Body of pancreas (tissue), 4 donors: ENCODE measurements around the gene ARFIP1. TPM values are rescaled to one million over a fixed set of nuclear protein-coding genes. Genes with fewer than 3 reads are reported as not detected.
A peak's percentile ranks its signal among the peaks of the same experiment; 100 is the strongest.

Experiments used
- ATAC-seq: fragments of 150-250 bp; one replicate; pipeline ENCODE4 v1.9.1; 2016
- DNase-seq, 4 donors: peaks; one replicate each; pipeline ENCODE4 v3.0.0-alpha.2; 2019
- H3K27ac ChIP-seq, 4 donors: fragments of 200-600 bp; sonication (generic); 1 replicate in 3 of 4; 2 replicates in 1 of 4; pipeline versions ENCODE4 v1.5.1 to v1.6.1; 2016 to 2019; ENCODE audit warnings: mild to moderate bottlenecking in 1 of 4, mixed read lengths in 1 of 4, moderate library complexity in 1 of 4
- H3K27me3 ChIP-seq, 2 donors: fragments of 200-600 bp; sonication (generic); one replicate each; pipeline ENCODE4 v1.6.0; 2016; ENCODE audit warnings: mild to moderate bottlenecking in 1 of 2
- H3K36me3 ChIP-seq, 2 donors: fragments of 200-600 bp; sonication (generic); replicated peaks in 1 of 2; 2 replicates each; pipeline ENCODE4 v1.5.1; 2016; ENCODE audit warnings: low read depth in 2 of 2; ENCODE audit not compliant: insufficient read depth in 1 of 2
- H3K4me1 ChIP-seq: fragments of 200-600 bp; sonication (generic); one replicate; pipeline ENCODE4 v1.6.0; 2016
- H3K4me3 ChIP-seq, 2 donors: fragments of 200-600 bp; sonication (generic); 1 replicate in 1 of 2; 2 replicates in 1 of 2; pipeline ENCODE4 v1.5.1; 2016 to 2019
- H3K9me3 ChIP-seq, 3 donors: fragments of 200-600 bp; sonication (generic); 1 replicate in 2 of 3; 2 replicates in 1 of 3; pipeline ENCODE4 v1.5.1; 2016
- CTCF ChIP-seq, 7 experiments: fragments of 450-650 bp in 4 of 7; fragments of 200-600 bp in 3 of 7; sonication (generic) in 3 of 7; IDR thresholded peaks; one replicate each; pipeline ENCODE4 v1.5.1; 2016 to 2019; ENCODE audit warnings: antibody characterized with exemption in 7 of 7
- POLR2A ChIP-seq, 3 donors: fragments of 450-650 bp; IDR thresholded peaks; one replicate each; pipeline ENCODE4 v1.6.1; 2016; ENCODE audit warnings: antibody characterized with exemption in 3 of 3, mild to moderate bottlenecking in 2 of 3
- WGBS, 2 donors: methylation state at CpG; one replicate each; pipeline ENCODE4 v1.1.5; 2017; 5-methylcytosine and 5-hydroxymethylcytosine counted together
- intact Hi-C: fragments of 100-400 bp; cut with DNase I; formaldehyde crosslinking; loops from one replicate; pipeline ENCODE4 v1.15.1; 2023
- total RNA-seq, 2 donors: library from RNA; depleted of rRNA; stranded (reverse); fragments of >200 nt; gene quantifications; one replicate each; pipeline ENCODE4 v1.1.0, GENCODE V29; 2016

Gene ARFIP1
- total RNA-seq, 2 donors from 2014 or later: 13.8 to 17.4 TPM

- ATAC-seq (no peak), DNase-seq (no peak)
- WGBS, 2 donors: 91% methylated on average over 3 of the region's 3 CpGs
- Histone ChIP-seq H3K4me3 (no peak overlapping the region), H3K4me1 (peaks cover 29% of the 10 kb centered on the region), H3K36me3 (no peaks in the 10 kb centered on the region), H3K27ac (no peak overlapping the region), H3K27me3 (no peaks in the 10 kb centered on the region), H3K9me3 (no peaks in the 10 kb centered on the region)
- TF ChIP-seq POLR2A (IDR thresholded peaks at IDR 0.05) (no peak), CTCF (IDR thresholded peaks at IDR 0.05) (no peak)
- intact Hi-C loops: no loop called here
Observed at GRCh38 chr4:152953514-152953913, 173.8 kb downstream of the ARFIP1 start.

GRCh38 chr4:152954741-152955140, 175.0 kb downstream of the ARFIP1 start:
- intact Hi-C loops: no loop called here
- ATAC-seq (no peak), DNase-seq (no peak)
- H3K36me3 ChIP-seq: no peaks in the 10 kb centered on the region
- WGBS, 2 donors: 85 to 90% methylated on average over 1 of the region's 1 CpG
- H3K27ac ChIP-seq: no peak overlapping the region
- H3K4me3 ChIP-seq: no peak overlapping the region
- TF ChIP-seq CTCF (IDR thresholded peaks at IDR 0.05) (no peak), POLR2A (IDR thresholded peaks at IDR 0.05) (no peak)
- H3K27me3 ChIP-seq: no peaks in the 10 kb centered on the region
- H3K9me3 ChIP-seq: no peaks in the 10 kb centered on the region
- peaks cover 29% of the 10 kb centered on the region for H3K4me1 ChIP-seq

GRCh38 chr4:152956147-152956546, 176.4 kb downstream of the ARFIP1 start:
- H3K9me3 ChIP-seq: no peaks in the 10 kb centered on the region
- DNase-seq (no peak), ATAC-seq (no peak)
- WGBS, 2 donors: 85 to 94% methylated on average over 2 of the region's 2 CpGs
- TF ChIP-seq POLR2A (IDR thresholded peaks at IDR 0.05) (no peak), CTCF (IDR thresholded peaks at IDR 0.05) (no peak)
- H3K27me3 ChIP-seq: no peaks in the 10 kb centered on the region
- no peaks in the 10 kb centered on the region for H3K36me3 ChIP-seq
- no peak overlapping the region for H3K27ac ChIP-seq
- peaks cover 25% of the 10 kb centered on the region for H3K4me1 ChIP-seq
- intact Hi-C loops: no loop called here
- H3K4me3 ChIP-seq: no peak overlapping the region

GRCh38 chr4:152956650-152957436, 177.1 kb downstream of the ARFIP1 start:
- peak; percentile 18 for ATAC-seq
- Histone ChIP-seq H3K27me3 (no peaks in the 10 kb centered on the region), H3K36me3 (no peaks in the 10 kb centered on the region), H3K27ac (peak overlapping the region in 3 of 4 donors; percentile 29 to 53 (median 37)), H3K4me1 (peaks cover 19% of the 10 kb centered on the region), H3K4me3 (no peak overlapping the region), H3K9me3 (no peaks in the 10 kb centered on the region)
- 75 to 81% methylated on average over 9 to 12 of the region's 12 CpGs for WGBS, 2 donors
- TF ChIP-seq POLR2A (IDR thresholded peaks at IDR 0.05) (no peak), CTCF (IDR thresholded peaks at IDR 0.05) (no peak)
- no peak for DNase-seq
- intact Hi-C loops: no loop called here
